OCI-LY1 (cell line): ENCODE measurements around the gene MYO1D.
"Not testable (repeated sequence)": the region's sequence is repeated elsewhere in the genome, so short reads cannot be mapped to it uniquely, and the experiment has no call there.

Experiments used
- H2AFZ ChIP-seq: fragments of 200-600 bp; sonication (generic), shearing (Covaris generic); 2 replicates; pipeline ENCODE4 v1.6.0; 2014; ENCODE audit warnings: antibody characterized with exemption, mild to moderate bottlenecking, low read length
- H3F3A ChIP-seq: fragments of 200-600 bp; sonication (generic), shearing (Covaris generic); 2 replicates; pipeline ENCODE4 v1.6.0; 2014; ENCODE audit warnings: mild to moderate bottlenecking, antibody characterized with exemption, low read length, moderate library complexity; ENCODE audit not compliant: insufficient read depth
- H3K27ac ChIP-seq: fragments of 200-600 bp; sonication (generic); 2 replicates; pipeline ENCODE4 v1.5.1; 2014; ENCODE audit warnings: low read length, mixed run types, mild to moderate bottlenecking, low read depth; ENCODE audit not compliant: poor library complexity, severe bottlenecking
- H3K27me3 ChIP-seq: fragments of 200-600 bp; sonication (generic); 2 replicates; pipeline ENCODE4 v1.6.0; 2014; ENCODE audit warnings: antibody characterized with exemption, mild to moderate bottlenecking, low read length, moderate library complexity; ENCODE audit not compliant: insufficient read depth
- H3K36me3 ChIP-seq: fragments of 200-600 bp; sonication (generic); 2 replicates; pipeline ENCODE4 v1.6.1; 2014; ENCODE audit warnings: mild to moderate bottlenecking, antibody characterized with exemption, low read length, moderate library complexity, mixed read lengths; ENCODE audit not compliant: insufficient read depth
- H3K4me1 ChIP-seq: fragments of 200-600 bp; sonication (generic); 2 replicates; pipeline ENCODE4 v1.5.1; 2014; ENCODE audit warnings: mild to moderate bottlenecking, low read length, moderate library complexity; ENCODE audit not compliant: insufficient read depth, severe bottlenecking
- H3K4me2 ChIP-seq: fragments of 200-600 bp; sonication (generic), shearing (Covaris generic); 2 replicates; pipeline ENCODE4 v1.6.1; 2014; ENCODE audit warnings: low read length
- H3K4me3 ChIP-seq: fragments of 200-600 bp; sonication (generic); 2 replicates; pipeline ENCODE4 v1.5.1; 2014; ENCODE audit warnings: low read length, low read depth, mild to moderate bottlenecking, mixed read lengths; ENCODE audit not compliant: poor library complexity, severe bottlenecking
- H3K79me2 ChIP-seq: fragments of 200-600 bp; shearing (Covaris generic); 2 replicates; pipeline ENCODE4 v1.6.1; 2016; ENCODE audit warnings: mixed run types, low read length, mixed read lengths; ENCODE audit not compliant: insufficient read depth
- H3K9ac ChIP-seq: fragments of 200-600 bp; sonication (generic), shearing (Covaris generic); 2 replicates; pipeline ENCODE4 v1.6.1; 2014; ENCODE audit warnings: mild to moderate bottlenecking, low read length, mixed read lengths
- H3K9me2 ChIP-seq: fragments of 200-600 bp; sonication (generic), shearing (Covaris generic); 2 replicates; pipeline ENCODE4 v1.6.1; 2014; ENCODE audit warnings: low read depth, mild to moderate bottlenecking, low read length, mixed read lengths
- H3K9me3 ChIP-seq: fragments of 200-600 bp; shearing (Covaris generic); 2 replicates; pipeline ENCODE4 v1.6.1; 2014; ENCODE audit warnings: low read length, mixed read lengths
- H4K20me1 ChIP-seq: fragments of 200-600 bp; sonication (generic), shearing (Covaris generic); 2 replicates; pipeline ENCODE4 v1.6.0; 2016; ENCODE audit warnings: mild to moderate bottlenecking, low read length; ENCODE audit not compliant: insufficient read depth
- EZH2 ChIP-seq: fragments of 200-600 bp; sonication (generic), shearing (Covaris generic); IDR thresholded peaks from 2 replicates; pipeline ENCODE4 v1.8.0; 2017; ENCODE audit warnings: borderline replicate concordance, mixed run types, mild to moderate bottlenecking, antibody characterized with exemption, low read length, moderate library complexity, mixed read lengths
- TF ChIP-seq, protein P1 (sequence below): fragments of 200-600 bp; sonication (generic), shearing (Covaris generic); IDR thresholded peaks from 2 replicates; pipeline ENCODE4 v1.5.1; 2017; ENCODE audit warnings: mild to moderate bottlenecking, antibody characterized with exemption, low read length, moderate library complexity, mixed read lengths

MYO1D gene

DNA sequence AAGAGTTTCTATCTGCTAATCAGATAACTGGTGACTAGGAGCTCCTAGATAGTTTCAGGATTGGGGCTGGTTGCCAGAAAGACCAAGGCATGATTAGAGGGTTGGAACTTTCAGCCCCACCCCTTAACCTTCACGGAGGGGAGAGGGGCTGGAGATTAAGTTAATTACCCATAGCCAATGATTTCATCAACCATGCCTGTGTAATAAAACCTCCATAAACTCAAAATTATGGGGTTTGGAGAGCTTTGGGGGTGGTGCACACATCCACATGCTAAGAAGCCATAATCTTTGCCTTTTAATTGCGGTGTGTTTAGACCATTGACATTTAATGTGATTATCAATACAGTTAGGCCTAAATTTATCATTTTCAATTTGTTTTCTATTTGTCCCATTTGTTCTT, 228.5 kb downstream of the MYO1D start:
- Histone ChIP-seq H3K79me2 (no peaks in the 10 kb centered on the region), H3K9me3 (peaks cover 6% of the 10 kb centered on the region; the same call in 1 of the 2 replicates), H3K27me3 (no peaks in the 10 kb centered on the region; the same call in 1 of the 2 replicates), H3K4me2 (no peak overlapping the region), H4K20me1 (no peaks in the 10 kb centered on the region), H3K36me3 (no peaks in the 10 kb centered on the region), H3K9ac (no peak overlapping the region), H3K4me3 (no peak overlapping the region), H3K9me2 (no peaks in the 10 kb centered on the region), H3K27ac (no peak overlapping the region), H3F3A (no peaks in the 10 kb centered on the region), H2AFZ (no peak overlapping the region), H3K4me1 (no peaks in the 10 kb centered on the region)
- TF ChIP-seq, protein P1, sequence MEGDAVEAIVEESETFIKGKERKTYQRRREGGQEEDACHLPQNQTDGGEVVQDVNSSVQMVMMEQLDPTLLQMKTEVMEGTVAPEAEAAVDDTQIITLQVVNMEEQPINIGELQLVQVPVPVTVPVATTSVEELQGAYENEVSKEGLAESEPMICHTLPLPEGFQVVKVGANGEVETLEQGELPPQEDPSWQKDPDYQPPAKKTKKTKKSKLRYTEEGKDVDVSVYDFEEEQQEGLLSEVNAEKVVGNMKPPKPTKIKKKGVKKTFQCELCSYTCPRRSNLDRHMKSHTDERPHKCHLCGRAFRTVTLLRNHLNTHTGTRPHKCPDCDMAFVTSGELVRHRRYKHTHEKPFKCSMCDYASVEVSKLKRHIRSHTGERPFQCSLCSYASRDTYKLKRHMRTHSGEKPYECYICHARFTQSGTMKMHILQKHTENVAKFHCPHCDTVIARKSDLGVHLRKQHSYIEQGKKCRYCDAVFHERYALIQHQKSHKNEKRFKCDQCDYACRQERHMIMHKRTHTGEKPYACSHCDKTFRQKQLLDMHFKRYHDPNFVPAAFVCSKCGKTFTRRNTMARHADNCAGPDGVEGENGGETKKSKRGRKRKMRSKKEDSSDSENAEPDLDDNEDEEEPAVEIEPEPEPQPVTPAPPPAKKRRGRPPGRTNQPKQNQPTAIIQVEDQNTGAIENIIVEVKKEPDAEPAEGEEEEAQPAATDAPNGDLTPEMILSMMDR, result no peak
- TF ChIP-seq EZH2, result no peak

DNA sequence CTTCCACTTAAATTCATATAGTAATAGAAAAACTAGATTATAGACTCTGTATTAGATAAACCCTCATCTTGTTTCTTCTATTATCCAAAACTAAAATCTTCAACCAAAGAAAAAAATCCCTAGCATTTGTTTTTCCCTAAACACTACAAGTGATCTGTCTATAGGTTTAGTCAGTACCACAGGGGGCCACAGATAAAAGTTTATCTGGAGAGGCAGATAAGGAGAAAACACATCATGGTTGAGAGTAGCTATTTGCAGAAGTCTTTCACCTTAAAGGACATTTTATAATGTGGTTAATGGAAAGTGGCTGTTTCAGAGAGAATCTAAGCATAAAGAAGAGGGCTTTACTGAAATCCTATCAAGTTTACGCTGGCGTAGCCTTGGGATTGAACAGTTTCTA, 230.0 kb downstream of the MYO1D start:
- Histone ChIP-seq H3K4me2 (no peak overlapping the region), H3K9ac (no peak overlapping the region), H3K9me3 (peaks cover 6% of the 10 kb centered on the region; the same call in 1 of the 2 replicates), H3K4me3 (no peak overlapping the region), H3K79me2 (no peaks in the 10 kb centered on the region), H3K27me3 (no peaks in the 10 kb centered on the region; the same call in 1 of the 2 replicates), H3K4me1 (no peaks in the 10 kb centered on the region), H3F3A (no peaks in the 10 kb centered on the region), H4K20me1 (no peaks in the 10 kb centered on the region), H3K9me2 (no peaks in the 10 kb centered on the region), H2AFZ (no peak overlapping the region), H3K36me3 (no peaks in the 10 kb centered on the region), H3K27ac (no peak overlapping the region)
- TF ChIP-seq, protein P1, result no peak
- no peak for TF ChIP-seq EZH2

DNA sequence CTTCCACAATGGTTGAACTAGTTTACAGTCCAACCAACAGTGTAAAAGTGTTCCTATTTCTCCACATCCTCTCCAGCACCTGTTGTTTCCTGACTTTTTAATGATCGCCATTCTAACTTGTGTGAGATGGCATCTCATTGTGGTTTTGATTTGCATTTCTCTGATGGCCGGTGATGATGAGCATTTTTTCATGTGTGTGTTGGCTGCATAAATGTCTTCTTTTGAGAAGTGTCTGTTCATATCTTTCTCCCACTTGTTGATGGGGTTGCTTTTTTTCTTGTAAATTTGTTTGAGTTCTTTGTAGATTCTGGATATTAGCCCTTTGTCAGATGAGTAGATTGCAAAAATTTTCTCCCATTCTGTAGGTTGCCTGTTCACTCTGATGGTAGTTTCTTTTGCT, 235.4 kb downstream of the MYO1D start:
- H3K79me2 ChIP-seq, H3K4me2 ChIP-seq, H3K4me1 ChIP-seq, H3K27ac ChIP-seq, H3K27me3 ChIP-seq, H2AFZ ChIP-seq, H4K20me1 ChIP-seq, H3K9ac ChIP-seq, H3K9me3 ChIP-seq, H3F3A ChIP-seq, H3K9me2 ChIP-seq, H3K4me3 ChIP-seq, H3K36me3 ChIP-seq: not testable (repeated sequence)

DNA sequence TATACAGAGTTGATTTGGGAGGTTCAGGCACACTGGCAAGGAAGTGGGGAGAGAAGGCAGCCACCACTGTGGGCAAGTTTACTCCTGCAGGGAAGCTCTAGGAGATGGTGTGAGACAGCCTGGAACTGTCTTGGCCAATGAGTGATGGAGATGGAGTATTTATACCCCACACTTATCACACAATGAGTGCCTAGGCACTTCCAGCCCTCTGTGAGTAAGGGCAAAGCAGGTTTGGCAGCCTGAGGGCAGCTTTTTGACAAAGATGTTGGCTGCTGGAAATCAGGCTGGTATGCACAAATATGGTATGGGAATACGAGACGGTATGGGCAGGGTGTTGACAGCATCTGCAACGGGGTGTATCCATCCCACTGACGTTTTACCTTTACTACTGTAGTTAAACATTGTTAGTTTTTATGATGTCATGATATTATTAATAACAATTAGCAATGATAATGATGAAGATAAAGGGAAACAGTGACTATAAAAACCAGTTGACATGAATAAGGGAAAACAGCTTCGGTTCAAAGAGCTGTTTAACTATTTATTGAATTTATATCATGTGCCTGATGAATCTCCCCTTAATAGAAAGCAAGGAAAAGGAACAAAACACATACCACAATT, 240.2 kb downstream of the MYO1D start:
- TF ChIP-seq EZH2, result no peak
- TF ChIP-seq, protein P1, result no peak
- Histone ChIP-seq H3K27ac (no peak overlapping the region), H3K9me2 (no peaks in the 10 kb centered on the region), H3K79me2 (no peaks in the 10 kb centered on the region), H3K36me3 (no peaks in the 10 kb centered on the region), H4K20me1 (no peaks in the 10 kb centered on the region), H3F3A (no peaks in the 10 kb centered on the region), H3K27me3 (no peaks in the 10 kb centered on the region), H3K4me2 (no peak overlapping the region), H3K4me1 (no peaks in the 10 kb centered on the region), H3K9ac (no peak overlapping the region), H3K4me3 (no peak overlapping the region), H3K9me3 (no peaks in the 10 kb centered on the region), H2AFZ (no peak overlapping the region)
